ENCODE results near the gene IGF2BP3. TPM values are rescaled to one million over a fixed set of nuclear protein-coding genes. Genes with fewer than 3 reads are reported as not detected.

Gene IGF2BP3
- total RNA-seq, 1 experiment from 2014 or later, result 44.1 TPM

GRCh38 chr7:23472556-23472955 is 2.3 kb upstream of the IGF2BP3 start:
- no peak for DNase-seq (ENCODE audit: low read depth)

- DNase-seq (ENCODE audit: low read depth), result no peak
These were observed 1.8 kb upstream of the IGF2BP3 start for GRCh38 chr7:23472046-23472445.

- DNase-seq (ENCODE audit: low read depth), result peak; percentile 91
These were observed 992 bp upstream of the IGF2BP3 start for GRCh38 chr7:23471106-23471859.

GRCh38 chr7:23469961-23470250 is 385 bp downstream of the IGF2BP3 start:
- DNase-seq (ENCODE audit: low read depth), result no peak

- no peak for DNase-seq (ENCODE audit: low read depth)
These were observed 936 bp downstream of the IGF2BP3 start for GRCh38 chr7:23469150-23469960.

GRCh38 chr7:23468526-23469149 is 1.7 kb downstream of the IGF2BP3 start:
- DNase-seq (ENCODE audit: low read depth), result no peak

GRCh38 chr7:23467806-23468525 is 2.3 kb downstream of the IGF2BP3 start:
- DNase-seq (ENCODE audit: low read depth), result no peak

- DNase-seq (ENCODE audit: low read depth), result no peak
These were observed 2.9 kb downstream of the IGF2BP3 start for GRCh38 chr7:23467291-23467805.

GRCh38 chr7:23462846-23463245 is 7.4 kb downstream of the IGF2BP3 start:
- DNase-seq (ENCODE audit: low read depth), result no peak

- DNase-seq (ENCODE audit: low read depth), result no peak
These were observed 12.2 kb downstream of the IGF2BP3 start for GRCh38 chr7:23458044-23458443.

GRCh38 chr7:23456093-23456492 is 14.2 kb downstream of the IGF2BP3 start:
- no peak for DNase-seq (ENCODE audit: low read depth)

GRCh38 chr7:23454881-23455526 is 15.3 kb downstream of the IGF2BP3 start:
- DNase-seq (ENCODE audit: low read depth), result no peak

- no peak for DNase-seq (ENCODE audit: low read depth)
These were observed 19.8 kb downstream of the IGF2BP3 start for GRCh38 chr7:23450518-23450917.

GRCh38 chr7:23449941-23450340 is 20.4 kb downstream of the IGF2BP3 start:
- no peak for DNase-seq (ENCODE audit: low read depth)

- no peak for DNase-seq (ENCODE audit: low read depth)
These were observed 25.0 kb downstream of the IGF2BP3 start for GRCh38 chr7:23445326-23445725.

GRCh38 chr7:23443974-23444373 is 26.3 kb downstream of the IGF2BP3 start:
- DNase-seq (ENCODE audit: low read depth), result no peak

GRCh38 chr7:23438171-23438570 is 32.1 kb downstream of the IGF2BP3 start:
- no peak for DNase-seq (ENCODE audit: low read depth)

GRCh38 chr7:23434147-23434917 is 36.0 kb downstream of the IGF2BP3 start:
- no peak for DNase-seq (ENCODE audit: low read depth)

GRCh38 chr7:23431702-23432199 is 38.5 kb downstream of the IGF2BP3 start:
- DNase-seq (ENCODE audit: low read depth), result no peak

GRCh38 chr7:23430893-23431259 is 39.4 kb downstream of the IGF2BP3 start:
- DNase-seq (ENCODE audit: low read depth), result no peak
